Fibroblast of the aortic adventitia (primary cell): ENCODE results near the gene SFRP5. TPM values are rescaled to one million over a fixed set of nuclear protein-coding genes. Genes with fewer than 3 reads are reported as not detected.
A peak's percentile ranks its signal among the peaks of the same experiment; 100 is the strongest.

ENCODE experiments used
- DNase-seq: peaks from one replicate; pipeline ENCODE4 v3.0.0-alpha.2; 2010; ENCODE audit warnings: low read depth
- H3K4me3 ChIP-seq: 2 replicates; pipeline ENCODE4 v1.5.1; 2011; ENCODE audit warnings: low read depth, mild to moderate bottlenecking, control low read depth, low read length, moderate library complexity
- CTCF ChIP-seq: IDR thresholded peaks from 2 replicates; pipeline ENCODE4 v1.5.1; 2011; ENCODE audit warnings: mild to moderate bottlenecking, low read length, control low read depth, inconsistent platforms; ENCODE audit not compliant: insufficient read depth
- total RNA-seq: library from RNA; depleted of rRNA; stranded (reverse); fragments of >200 nt; gene quantifications from 2 replicates; pipeline ENCODE4 v1.2.3, GENCODE V29; 2012; ENCODE audit warnings: low replicate concordance

SFRP5 gene
- total RNA-seq, 1 donor = not detected

GRCh38 chr10:97785731-97786130 lies 13.9 kb upstream of the SFRP5 start:
- DNase-seq = no peak
- H3K4me3 ChIP-seq = no peak overlapping the region
- TF ChIP-seq CTCF = no peak

- no peak for DNase-seq
- no peak for TF ChIP-seq CTCF
- H3K4me3 ChIP-seq = no peak overlapping the region
Observed at GRCh38 chr10:97785231-97785630, 13.4 kb upstream of the SFRP5 start.

GRCh38 chr10:97784200-97784810 lies 12.5 kb upstream of the SFRP5 start:
- DNase-seq = no peak
- H3K4me3 ChIP-seq = no peak overlapping the region
- no peak for TF ChIP-seq CTCF

DNA sequence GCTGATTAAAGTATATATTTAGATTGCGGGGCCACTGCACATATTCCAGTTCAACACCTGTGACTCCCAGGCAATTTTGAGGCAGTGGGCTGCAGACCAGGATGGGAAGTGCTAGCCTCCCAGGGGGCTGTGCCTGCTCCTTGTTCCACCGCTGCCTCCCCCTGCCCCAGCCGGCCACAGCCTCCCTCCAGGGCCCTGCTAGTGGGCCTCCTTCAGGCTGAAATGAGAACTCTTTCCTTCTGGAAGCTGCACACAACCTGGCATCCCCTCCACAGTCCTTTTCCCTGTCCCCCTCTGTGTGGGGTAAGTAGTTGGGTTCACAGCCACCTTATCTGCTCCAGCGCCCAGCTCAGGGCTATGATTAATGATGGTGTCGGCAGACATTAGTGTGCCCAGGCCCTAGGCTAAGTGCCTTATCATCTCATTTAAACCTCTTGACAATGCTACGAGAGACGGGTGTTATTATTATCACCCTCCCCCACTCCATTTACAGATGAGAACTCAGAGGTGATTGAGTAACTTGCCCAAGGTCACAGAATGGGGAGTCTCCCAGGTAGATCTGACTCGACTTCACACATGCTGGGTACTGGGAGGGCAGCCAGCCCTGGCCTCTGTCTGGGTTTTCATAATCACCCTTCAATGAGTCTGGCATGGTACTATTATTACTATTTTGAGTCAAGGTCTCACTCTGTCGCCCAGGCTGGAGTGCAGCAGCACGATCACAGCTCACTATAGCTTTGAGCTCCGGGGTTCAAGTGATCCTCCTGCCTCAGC lies 10.8 kb upstream of the SFRP5 start:
- DNase-seq = no peak

DNA sequence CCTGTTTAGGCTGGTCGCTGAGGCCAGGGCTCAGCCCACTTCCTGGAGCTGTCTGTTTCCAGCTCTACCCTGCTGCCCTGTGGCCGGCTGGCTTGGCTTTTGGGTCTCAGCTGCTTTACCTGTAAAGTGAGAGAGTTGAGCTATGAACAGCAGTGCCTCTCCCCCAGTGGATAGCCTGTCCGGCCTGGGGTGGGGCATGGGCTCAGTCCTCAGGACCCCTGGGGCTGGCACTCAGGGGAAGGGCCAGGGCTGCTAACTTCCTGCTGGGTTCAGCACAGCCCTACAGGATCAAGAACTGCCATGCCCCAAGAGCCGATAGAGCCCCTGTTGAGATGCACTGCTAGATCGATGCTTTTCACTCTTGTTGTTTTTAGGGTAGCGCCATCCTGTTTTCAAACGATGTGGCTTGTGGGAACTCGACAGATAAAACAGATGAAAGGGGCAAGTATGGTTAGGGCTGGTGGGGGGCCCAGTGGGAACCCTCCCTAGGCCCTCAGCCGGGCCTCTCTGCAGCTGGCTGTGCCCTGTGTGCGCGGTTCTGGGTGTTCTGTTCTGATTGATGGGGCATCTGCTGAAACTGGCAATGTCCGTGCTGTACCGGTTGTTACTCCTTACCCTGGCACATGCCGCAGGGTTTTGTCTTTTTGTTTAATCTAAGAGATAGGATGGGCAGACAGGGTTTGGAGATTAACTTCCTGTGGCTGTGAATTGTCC lies 10.0 kb upstream of the SFRP5 start:
- no peak for DNase-seq
- TF ChIP-seq CTCF = no peak
- no peak overlapping the region for H3K4me3 ChIP-seq

More for the DNA sequence above, 10.8 kb upstream of the SFRP5 start:
- no peak overlapping the region for H3K4me3 ChIP-seq
- peak; percentile 8 for TF ChIP-seq CTCF

- TF ChIP-seq CTCF = no peak
- no peak overlapping the region for H3K4me3 ChIP-seq
- no peak for DNase-seq
Observed at GRCh38 chr10:97780841-97781617, 9.2 kb upstream of the SFRP5 start.
